ENCODE data around the gene NSG2. TPM values are rescaled to one million over a fixed set of nuclear protein-coding genes. Genes with fewer than 3 reads are reported as not detected.

The NSG2 gene
- total RNA-seq, 4 donors from 2014 or later, result 3.4 to 5.4 (median 3.9) TPM

GRCh38 chr5:174022384-174023095, 23.0 kb upstream of the NSG2 start:
- TF ChIP-seq POLR2A (IDR thresholded peaks at IDR 0.05; ENCODE audit: low read depth) (no peak), CTCF (IDR thresholded peaks at IDR 0.05) (no peak), EP300 (IDR thresholded peaks at IDR 0.05) (no peak), POLR2AphosphoS5 (IDR thresholded peaks at IDR 0.05) (no peak)
- WGBS, result 50% methylated on average over 4 of the region's 4 CpGs

GRCh38 chr5:174030286-174030685, 15.2 kb upstream of the NSG2 start:
- intact Hi-C loops (cut with DNase I), result no loop called here
- no peak overlapping the region for H3K27ac ChIP-seq (replicated peaks in 1 of 4)
- 56% methylated on average over 2 of the region's 2 CpGs for WGBS
- no peaks in the 10 kb centered on the region for H3K27me3 ChIP-seq
- peaks cover 0 to 19% (median 11%) of the 10 kb centered on the region in 4 donors for H3K9me3 ChIP-seq
- H3K4me1 ChIP-seq, result no peaks in the 10 kb centered on the region
- no peaks in the 10 kb centered on the region for H3K36me3 ChIP-seq
- no peak overlapping the region for H3K4me3 ChIP-seq
- no peak for TF ChIP-seq POLR2A (IDR thresholded peaks at IDR 0.05; ENCODE audit: low read depth)
- TF ChIP-seq CTCF (IDR thresholded peaks at IDR 0.05), result no peak
- TF ChIP-seq EP300 (IDR thresholded peaks at IDR 0.05), result no peak
- TF ChIP-seq POLR2AphosphoS5 (IDR thresholded peaks at IDR 0.05), result no peak
- DNase-seq (ENCODE audit: extremely low spot score), result no peak

More at GRCh38 chr5:174022384-174023095, 23.0 kb upstream of the NSG2 start:
- no peaks in the 10 kb centered on the region for H3K4me1 ChIP-seq
- intact Hi-C loops (cut with DNase I), result no loop called here
- H3K36me3 ChIP-seq, result no peaks in the 10 kb centered on the region
- peaks cover 0 to 30% (median 0%) of the 10 kb centered on the region in 4 donors for H3K27me3 ChIP-seq
- no peak overlapping the region for H3K4me3 ChIP-seq
- no peak overlapping the region for H3K27ac ChIP-seq (replicated peaks in 1 of 4)
- DNase-seq (ENCODE audit: extremely low spot score), result no peak
- no peaks in the 10 kb centered on the region for H3K9me3 ChIP-seq

GRCh38 chr5:174044466-174045254, 846 bp upstream of the NSG2 start:
- Histone ChIP-seq H3K4me1 (no peaks in the 10 kb centered on the region), H3K9me3 (no peaks in the 10 kb centered on the region), H3K27ac (replicated peaks in 1 of 4) (no peak overlapping the region), H3K4me3 (no peak overlapping the region), H3K27me3 (peaks cover 0 to 20% (median 0%) of the 10 kb centered on the region in 4 donors), H3K36me3 (no peaks in the 10 kb centered on the region)
- no peak for TF ChIP-seq POLR2AphosphoS5 (IDR thresholded peaks at IDR 0.05)
- no peak for TF ChIP-seq EP300 (IDR thresholded peaks at IDR 0.05)
- no peak for TF ChIP-seq CTCF (IDR thresholded peaks at IDR 0.05)
- TF ChIP-seq POLR2A (IDR thresholded peaks at IDR 0.05; ENCODE audit: low read depth), result no peak
- no peak for DNase-seq (ENCODE audit: extremely low spot score)
- intact Hi-C loops (cut with DNase I), result loop anchor here (10.0 kb wide), 1 partner anchor 270 kb away; no protein-coding TSS in a partner anchor
- 89% methylated on average over 6 of the region's 6 CpGs for WGBS

- no peak overlapping the region for H3K4me3 ChIP-seq
- no peaks in the 10 kb centered on the region for H3K9me3 ChIP-seq
- WGBS, result 72% methylated on average over 5 of the region's 5 CpGs
- H3K36me3 ChIP-seq, result no peaks in the 10 kb centered on the region
- no peaks in the 10 kb centered on the region for H3K4me1 ChIP-seq
- intact Hi-C loops (cut with DNase I), result loop anchor here (10.0 kb wide), 1 partner anchor 268 kb away; no protein-coding TSS in a partner anchor
- no peak for DNase-seq (ENCODE audit: extremely low spot score)
- no peak overlapping the region for H3K27ac ChIP-seq (replicated peaks in 1 of 4)
- no peak for TF ChIP-seq EP300 (IDR thresholded peaks at IDR 0.05)
- no peak for TF ChIP-seq CTCF (IDR thresholded peaks at IDR 0.05)
- TF ChIP-seq POLR2A (IDR thresholded peaks at IDR 0.05; ENCODE audit: low read depth), result no peak
- no peak for TF ChIP-seq POLR2AphosphoS5 (IDR thresholded peaks at IDR 0.05)
- peaks cover 0 to 17% (median 0%) of the 10 kb centered on the region in 4 donors for H3K27me3 ChIP-seq
Measured at GRCh38 chr5:174046558-174046957, 1.1 kb downstream of the NSG2 start.

Measured in esophagus muscularis mucosa (tissue), 4 donors.